SH-SY5Y (cell line): ENCODE data around the gene BCL11A.

Experiments
- GATA2 ChIP-seq: IDR thresholded peaks from 2 replicates; pipeline ENCODE4 v1.6.1; 2011; ENCODE audit warnings: mild to moderate bottlenecking, low read depth, low read length
- GATA3 ChIP-seq: IDR thresholded peaks from 2 replicates; pipeline ENCODE4 v1.6.1; 2011; ENCODE audit warnings: low read depth, mild to moderate bottlenecking, low read length, moderate library complexity

DNA sequence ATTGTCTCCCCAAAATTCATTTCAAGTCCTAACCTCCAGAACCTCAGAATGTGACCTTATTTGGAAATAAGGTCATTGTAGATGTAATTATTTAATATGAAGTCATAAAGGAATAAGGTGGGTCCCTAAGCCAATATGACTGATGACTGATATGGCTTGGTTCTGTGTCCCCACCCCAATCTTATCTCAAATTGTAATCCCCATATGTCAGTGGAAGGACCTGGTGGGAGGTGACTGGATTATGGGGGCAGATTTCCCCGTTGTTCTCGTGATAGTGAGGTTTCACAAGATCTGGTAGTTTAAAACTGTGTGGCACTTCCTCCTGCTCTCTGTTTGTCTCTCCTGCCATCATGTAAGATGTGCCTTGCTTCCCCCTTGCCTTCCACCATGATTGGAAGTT, 43.0 kb upstream of the BCL11A start:
- TF ChIP-seq GATA2: no peak
- no peak for TF ChIP-seq GATA3
